ENCODE measurements around the gene MAP3K4. TPM values are rescaled to one million over a fixed set of nuclear protein-coding genes. Genes with fewer than 3 reads are reported as not detected.

The MAP3K4 gene
- total RNA-seq, 6 donors from 2014 or later: 23.7 to 52.1 (median 40.5) TPM

DNA sequence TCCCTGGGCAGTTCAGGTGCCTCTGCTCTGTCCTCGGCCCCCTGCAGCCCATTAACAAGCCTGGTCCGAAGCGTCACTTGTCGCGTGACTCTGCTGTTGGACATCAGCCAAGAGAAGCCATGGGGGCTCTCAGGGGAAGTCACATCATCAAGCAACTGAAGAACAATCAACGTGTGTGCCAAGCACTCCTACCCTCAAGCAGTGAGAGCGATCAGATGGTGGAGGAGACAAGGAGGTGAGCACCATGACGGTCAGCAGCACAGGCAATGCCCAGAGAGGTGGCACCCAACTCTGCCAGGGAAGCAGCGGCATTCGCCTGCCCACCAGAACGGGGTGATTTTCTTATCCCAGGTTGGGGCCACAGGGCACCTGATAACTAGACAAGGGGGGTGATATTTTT lies 149.6 kb downstream of the MAP3K4 start:
- H3K4me3 ChIP-seq: no peak overlapping the region
- 83 to 87% methylated on average over 11 of the region's 11 CpGs for WGBS, 2 donors
- no peaks in the 10 kb centered on the region for H3K27me3 ChIP-seq
- ATAC-seq (ENCODE audit: low FRiP score in 2 of 2) (no peak), DNase-seq (no peak)
- no peaks in the 10 kb centered on the region for H3K4me1 ChIP-seq
- no peak overlapping the region for H3K27ac ChIP-seq
- peaks cover 0 to 22% (median 8%) of the 10 kb centered on the region in 4 donors for H3K36me3 ChIP-seq
- TF ChIP-seq, protein P1, sequence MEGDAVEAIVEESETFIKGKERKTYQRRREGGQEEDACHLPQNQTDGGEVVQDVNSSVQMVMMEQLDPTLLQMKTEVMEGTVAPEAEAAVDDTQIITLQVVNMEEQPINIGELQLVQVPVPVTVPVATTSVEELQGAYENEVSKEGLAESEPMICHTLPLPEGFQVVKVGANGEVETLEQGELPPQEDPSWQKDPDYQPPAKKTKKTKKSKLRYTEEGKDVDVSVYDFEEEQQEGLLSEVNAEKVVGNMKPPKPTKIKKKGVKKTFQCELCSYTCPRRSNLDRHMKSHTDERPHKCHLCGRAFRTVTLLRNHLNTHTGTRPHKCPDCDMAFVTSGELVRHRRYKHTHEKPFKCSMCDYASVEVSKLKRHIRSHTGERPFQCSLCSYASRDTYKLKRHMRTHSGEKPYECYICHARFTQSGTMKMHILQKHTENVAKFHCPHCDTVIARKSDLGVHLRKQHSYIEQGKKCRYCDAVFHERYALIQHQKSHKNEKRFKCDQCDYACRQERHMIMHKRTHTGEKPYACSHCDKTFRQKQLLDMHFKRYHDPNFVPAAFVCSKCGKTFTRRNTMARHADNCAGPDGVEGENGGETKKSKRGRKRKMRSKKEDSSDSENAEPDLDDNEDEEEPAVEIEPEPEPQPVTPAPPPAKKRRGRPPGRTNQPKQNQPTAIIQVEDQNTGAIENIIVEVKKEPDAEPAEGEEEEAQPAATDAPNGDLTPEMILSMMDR (IDR thresholded peaks at IDR 0.05): no peak
- TF ChIP-seq POLR2AphosphoS5 (IDR thresholded peaks at IDR 0.05) (no peak), POLR2A (IDR thresholded peaks at IDR 0.05) (no peak), EP300 (IDR thresholded peaks at IDR 0.05) (no peak)
- no peaks in the 10 kb centered on the region for H3K9me3 ChIP-seq

- H3K27ac ChIP-seq: no peak overlapping the region
- no peaks in the 10 kb centered on the region for H3K9me3 ChIP-seq
- peaks cover 0 to 14% (median 4%) of the 10 kb centered on the region in 4 donors for H3K36me3 ChIP-seq
- no peak for TF ChIP-seq POLR2AphosphoS5 (IDR thresholded peaks at IDR 0.05)
- TF ChIP-seq, protein P1 (IDR thresholded peaks at IDR 0.05): no peak
- no peak for TF ChIP-seq EP300 (IDR thresholded peaks at IDR 0.05)
- no peak for TF ChIP-seq POLR2A (IDR thresholded peaks at IDR 0.05)
- WGBS, 2 donors: 93 to 94% methylated on average over 5 of the region's 5 CpGs
- H3K4me3 ChIP-seq: no peak overlapping the region
- ATAC-seq (ENCODE audit: low FRiP score in 2 of 2) (no peak), DNase-seq (no peak)
- no peaks in the 10 kb centered on the region for H3K27me3 ChIP-seq
- H3K4me1 ChIP-seq: no peaks in the 10 kb centered on the region
Measured at GRCh38 chr6:161142957-161143296, 151.4 kb downstream of the MAP3K4 start.

GRCh38 chr6:161143663-161144430 lies 152.3 kb downstream of the MAP3K4 start:
- Histone ChIP-seq H3K27ac (no peak overlapping the region), H3K36me3 (peaks cover 0 to 12% (median 4%) of the 10 kb centered on the region in 4 donors), H3K4me1 (no peaks in the 10 kb centered on the region), H3K9me3 (no peaks in the 10 kb centered on the region), H3K4me3 (no peak overlapping the region), H3K27me3 (no peaks in the 10 kb centered on the region)
- WGBS, 2 donors: 92 to 97% methylated on average over 11 of the region's 11 CpGs
- ATAC-seq (ENCODE audit: low FRiP score in 2 of 2) (no peak), DNase-seq (no peak)
- TF ChIP-seq, protein P1 (IDR thresholded peaks at IDR 0.05): no peak
- TF ChIP-seq POLR2AphosphoS5 (IDR thresholded peaks at IDR 0.05) (no peak), EP300 (IDR thresholded peaks at IDR 0.05) (no peak), POLR2A (IDR thresholded peaks at IDR 0.05) (no peak)

DNA sequence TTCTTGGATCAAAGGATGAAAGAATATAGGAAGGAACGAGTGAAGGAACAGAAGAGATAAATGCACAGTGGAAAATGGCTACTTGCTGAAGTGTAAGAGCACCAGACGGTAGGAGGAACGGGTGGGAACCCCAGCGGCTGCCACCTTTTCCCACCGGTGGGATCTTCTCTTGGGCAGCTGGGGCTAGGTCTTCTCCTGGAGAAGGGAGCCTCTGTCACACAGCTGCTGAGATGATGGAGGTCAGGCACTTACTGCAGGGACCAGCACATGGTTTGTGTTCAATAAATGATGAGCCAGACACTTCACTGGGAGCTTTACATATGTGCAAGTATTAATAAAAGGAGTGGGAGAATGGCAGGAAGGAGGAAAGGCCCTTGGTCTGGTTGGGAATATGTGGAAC lies 158.6 kb downstream of the MAP3K4 start:
- WGBS, 2 donors: 93 to 96% methylated on average over 5 of the region's 5 CpGs
- no peak overlapping the region for H3K4me3 ChIP-seq
- peaks cover 0 to 35% (median 10%) of the 10 kb centered on the region in 4 donors for H3K36me3 ChIP-seq
- H3K27me3 ChIP-seq: no peaks in the 10 kb centered on the region
- no peak for ATAC-seq (ENCODE audit: low FRiP score in 2 of 2)
- H3K9me3 ChIP-seq: no peaks in the 10 kb centered on the region
- TF ChIP-seq EP300 (IDR thresholded peaks at IDR 0.05) (no peak), POLR2A (IDR thresholded peaks at IDR 0.05) (no peak), POLR2AphosphoS5 (IDR thresholded peaks at IDR 0.05) (no peak)
- TF ChIP-seq, protein P1 (IDR thresholded peaks at IDR 0.05): no peak
- no peaks in the 10 kb centered on the region for H3K4me1 ChIP-seq
- no peak overlapping the region for H3K27ac ChIP-seq
- DNase-seq: no peak

DNA sequence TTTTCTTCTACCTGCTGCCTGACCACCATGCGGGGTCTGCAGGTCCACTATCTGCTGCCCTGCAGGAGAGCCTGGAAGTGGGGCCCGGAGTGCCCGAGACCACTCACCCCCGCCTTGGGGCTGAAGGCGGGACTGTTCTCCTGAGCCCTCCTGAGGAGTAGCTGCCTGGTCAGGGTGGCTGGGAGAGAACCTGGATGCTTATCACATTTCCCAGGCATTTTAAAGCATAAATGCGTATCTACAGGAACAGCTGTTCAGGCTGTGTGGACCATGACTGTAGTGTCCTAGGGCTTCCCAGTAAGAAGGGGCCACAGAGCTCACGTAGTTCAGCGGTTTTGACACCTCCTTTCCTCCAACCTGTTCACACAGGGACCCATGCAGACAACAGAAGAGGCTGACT lies 159.0 kb downstream of the MAP3K4 start:
- DNase-seq (no peak), ATAC-seq (ENCODE audit: low FRiP score in 2 of 2) (no peak)
- no peaks in the 10 kb centered on the region for H3K9me3 ChIP-seq
- H3K36me3 ChIP-seq: peaks cover 0 to 35% (median 10%) of the 10 kb centered on the region in 4 donors
- no peaks in the 10 kb centered on the region for H3K27me3 ChIP-seq
- H3K27ac ChIP-seq: no peak overlapping the region
- no peak overlapping the region for H3K4me3 ChIP-seq
- H3K4me1 ChIP-seq: no peaks in the 10 kb centered on the region
- TF ChIP-seq POLR2A (IDR thresholded peaks at IDR 0.05): no peak
- TF ChIP-seq, protein P1 (IDR thresholded peaks at IDR 0.05): no peak
- TF ChIP-seq POLR2AphosphoS5 (IDR thresholded peaks at IDR 0.05): no peak
- no peak for TF ChIP-seq EP300 (IDR thresholded peaks at IDR 0.05)
- 92 to 94% methylated on average over 7 to 8 of the region's 8 CpGs for WGBS, 2 donors
